HEK293T (cell line): ENCODE results near the gene RPS6KA1.

Experiments used
- BHLHE40 ChIP-seq: fragments of 450-650 bp; IDR thresholded peaks from 2 replicates; pipeline ENCODE4 v1.6.1; 2016; ENCODE audit warnings: mild to moderate bottlenecking, moderate library complexity, borderline replicate concordance
- CTBP1 ChIP-seq: fragments of 450-650 bp; IDR thresholded peaks from 2 replicates; pipeline ENCODE4 v1.6.1; 2016; ENCODE audit warnings: borderline replicate concordance
- ELF4 ChIP-seq: fragments of 450-650 bp; IDR thresholded peaks from 2 replicates; pipeline ENCODE4 v1.6.1; 2017; ENCODE audit warnings: antibody characterized with exemption
- FOXA1 ChIP-seq: fragments of 450-650 bp; IDR thresholded peaks from 2 replicates; pipeline ENCODE4 v1.6.1; 2016; ENCODE audit warnings: mild to moderate bottlenecking
- FOXM1 ChIP-seq: fragments of 450-650 bp; IDR thresholded peaks from 2 replicates; pipeline ENCODE4 v1.6.1; 2017; ENCODE audit warnings: mild to moderate bottlenecking, borderline replicate concordance
- HDGF ChIP-seq: fragments of 450-650 bp; IDR thresholded peaks from 2 replicates; pipeline ENCODE4 v1.6.1; 2017; ENCODE audit warnings: antibody characterized with exemption, borderline replicate concordance
- L3MBTL2 ChIP-seq: fragments of 450-650 bp; conservative IDR thresholded peaks from 2 replicates; pipeline ENCODE4 v1.6.1; 2016; ENCODE audit warnings: mild to moderate bottlenecking
- NFRKB ChIP-seq: fragments of 450-650 bp; IDR thresholded peaks from 2 replicates; pipeline ENCODE4 v1.6.1; 2016; ENCODE audit warnings: mild to moderate bottlenecking, moderate library complexity
- SP1 ChIP-seq: fragments of 450-650 bp; IDR thresholded peaks from 2 replicates; pipeline ENCODE4 v1.6.1; 2017
- SUZ12 ChIP-seq: fragments of 450-650 bp; IDR thresholded peaks from 2 replicates; pipeline ENCODE4 v1.6.1; 2016; ENCODE audit warnings: mild to moderate bottlenecking
- TARDBP ChIP-seq: fragments of 450-650 bp; IDR thresholded peaks from 2 replicates; pipeline ENCODE4 v1.6.1; 2016
- ZNF384 ChIP-seq: fragments of 450-650 bp; IDR thresholded peaks from 2 replicates; pipeline ENCODE4 v1.6.1; 2016
- TF ChIP-seq, protein P1 (sequence below): fragments of 450-650 bp; IDR thresholded peaks from 2 replicates; pipeline ENCODE4 v1.6.1; 2016

GRCh38 chr1:26575348-26575747, 45.8 kb downstream of the RPS6KA1 start:
- TF ChIP-seq HDGF (no peak), FOXA1 (no peak), CTBP1 (no peak), ZNF384 (no peak), FOXM1 (no peak), SP1 (no peak), SUZ12 (no peak), BHLHE40 (no peak), TARDBP (no peak), L3MBTL2 (no peak), ELF4 (no peak), NFRKB (no peak)
- TF ChIP-seq, protein P1, sequence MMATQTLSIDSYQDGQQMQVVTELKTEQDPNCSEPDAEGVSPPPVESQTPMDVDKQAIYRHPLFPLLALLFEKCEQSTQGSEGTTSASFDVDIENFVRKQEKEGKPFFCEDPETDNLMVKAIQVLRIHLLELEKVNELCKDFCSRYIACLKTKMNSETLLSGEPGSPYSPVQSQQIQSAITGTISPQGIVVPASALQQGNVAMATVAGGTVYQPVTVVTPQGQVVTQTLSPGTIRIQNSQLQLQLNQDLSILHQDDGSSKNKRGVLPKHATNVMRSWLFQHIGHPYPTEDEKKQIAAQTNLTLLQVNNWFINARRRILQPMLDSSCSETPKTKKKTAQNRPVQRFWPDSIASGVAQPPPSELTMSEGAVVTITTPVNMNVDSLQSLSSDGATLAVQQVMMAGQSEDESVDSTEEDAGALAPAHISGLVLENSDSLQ: no peak
